HG03103 (cell line): ENCODE data around the gene OLR1.
"Not testable (repeated sequence)": the region's sequence is repeated elsewhere in the genome, so short reads cannot be mapped to it uniquely, and the experiment has no call there.

ENCODE experiments used
- ATAC-seq: cut with Tn5 transposase; IDR thresholded peaks from one replicate; pipeline ENCODE4 v1.9.1; 2021; ENCODE audit warnings: low read depth; ENCODE audit not compliant: unreplicated experiment

OLR1 gene

GRCh38 chr12:10171973-10172728 is at the start of gene OLR1:
Gene OLR1 (minus strand): TSS chr12:10172132. CDS start chr12:10172077, 55 bp downstream.
- no peak for ATAC-seq

DNA sequence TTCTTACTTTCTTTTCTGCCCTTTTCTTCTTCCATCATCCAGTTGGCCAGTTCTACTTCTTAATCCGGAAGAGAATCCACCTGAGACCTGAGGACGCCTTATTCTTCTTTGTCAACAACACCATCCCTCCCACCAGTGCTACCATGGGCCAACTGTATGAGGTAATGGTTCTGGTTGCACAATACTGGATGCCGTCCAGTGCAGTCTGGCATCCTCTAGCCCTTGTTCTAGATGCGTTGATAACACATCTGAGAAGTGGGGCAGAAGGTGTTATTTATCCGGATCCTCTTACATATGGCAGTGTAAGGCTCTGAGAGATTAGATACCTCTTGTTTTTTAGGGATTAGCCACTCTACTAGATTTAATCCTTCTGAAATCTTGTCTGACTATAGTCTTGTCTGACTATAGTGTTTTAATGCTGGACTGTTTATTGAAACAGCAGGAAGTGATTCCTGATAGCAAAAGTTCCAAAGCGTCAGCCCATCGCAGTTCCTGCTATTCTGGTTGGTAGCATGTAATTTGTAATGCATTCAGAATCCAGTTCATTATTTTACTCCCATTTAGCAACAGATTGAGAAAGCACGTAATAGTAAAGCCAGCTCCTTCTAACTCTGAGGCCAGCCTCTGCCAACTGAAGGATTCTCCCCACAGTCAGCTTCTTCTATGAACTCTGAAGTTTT is 48.6 kb upstream of the OLR1 start:
- ATAC-seq, result no peak

GRCh38 chr12:10218021-10218420 is 46.1 kb upstream of the OLR1 start:
- no peak for ATAC-seq

DNA sequence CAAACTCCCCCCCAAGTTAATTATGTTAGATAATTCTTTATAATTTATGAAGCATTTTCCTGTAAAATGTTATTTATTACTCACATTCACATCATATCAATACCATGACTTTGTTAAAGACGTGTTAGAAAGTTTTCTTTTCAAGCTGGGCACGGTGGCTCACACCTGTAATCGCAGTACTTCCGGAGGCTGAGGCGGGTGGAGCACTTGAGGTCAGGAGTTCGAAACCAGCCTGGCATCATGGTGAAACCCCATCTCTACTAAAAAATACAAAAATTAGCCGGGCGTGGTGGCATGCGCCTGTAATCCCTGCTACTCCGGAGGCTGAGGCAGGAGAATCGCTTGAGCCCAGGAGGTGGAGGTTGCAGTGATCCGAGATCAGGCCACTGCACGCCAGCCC is 44.0 kb upstream of the OLR1 start:
- not testable (repeated sequence) for ATAC-seq

- ATAC-seq, result no peak
These were observed 43.5 kb upstream of the OLR1 start for GRCh38 chr12:10215436-10215835.

- ATAC-seq, result no peak
These were observed 42.9 kb upstream of the OLR1 start for GRCh38 chr12:10214895-10215267.

- no peak for ATAC-seq
These were observed 42.4 kb upstream of the OLR1 start for GRCh38 chr12:10214136-10214894.

DNA sequence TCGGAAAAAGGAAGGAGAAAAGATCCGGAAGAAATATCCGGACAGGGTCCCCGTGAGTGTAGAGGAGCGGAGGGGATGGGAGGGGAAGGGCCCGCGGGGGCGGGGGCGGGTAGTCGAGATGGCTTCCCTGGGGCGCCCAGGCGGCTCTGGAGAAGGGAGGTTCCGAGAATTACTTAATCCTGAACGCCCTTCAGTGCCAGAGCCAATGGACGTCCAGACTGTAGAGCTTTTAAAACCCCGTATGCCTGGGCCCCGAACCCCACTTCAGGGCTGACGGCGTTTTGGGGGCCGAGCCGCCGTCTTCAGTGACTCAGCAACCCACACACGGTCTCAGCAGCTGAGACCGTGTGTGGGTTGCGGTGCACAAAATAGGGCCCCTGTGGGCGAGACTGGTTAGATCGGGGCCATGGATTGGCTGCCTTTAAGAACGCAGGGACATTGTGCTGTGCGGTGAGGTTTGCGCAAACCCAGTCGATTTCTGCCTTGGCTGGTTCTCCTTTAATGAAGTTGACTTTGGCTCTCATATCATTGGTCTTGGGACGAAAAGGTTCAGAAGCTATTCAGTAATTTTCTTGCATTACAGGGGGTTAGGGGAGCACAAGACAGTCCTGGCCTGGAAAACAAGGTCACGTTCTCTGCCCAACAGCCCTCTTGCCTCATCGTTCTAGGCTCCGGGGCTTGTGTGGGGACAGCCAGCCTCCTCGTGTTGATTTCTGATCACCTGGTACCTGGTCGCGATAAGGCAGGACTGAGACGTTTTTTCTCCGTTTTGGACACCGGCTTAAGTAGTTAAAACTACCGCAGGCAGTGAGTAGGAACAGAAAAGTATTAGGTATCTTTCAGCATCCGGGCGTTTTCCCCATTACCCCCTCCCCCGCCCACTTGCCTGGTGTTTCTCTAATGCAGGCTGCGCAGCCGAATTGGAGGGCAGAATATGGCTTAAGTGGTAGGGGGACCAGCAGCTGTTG is 41.5 kb upstream of the OLR1 start:
- ATAC-seq, result peak; percentile 35

- peak; percentile 50 for ATAC-seq
These were observed 40.8 kb upstream of the OLR1 start, which contains the start of gene GABARAPL1 for GRCh38 chr12:10212739-10213131. Gene GABARAPL1 (plus strand): TSS chr12:10212877. CDS start chr12:10213130, 253 bp downstream.

- ATAC-seq, result no peak
These were observed 40.2 kb upstream of the OLR1 start for GRCh38 chr12:10211940-10212738.

DNA sequence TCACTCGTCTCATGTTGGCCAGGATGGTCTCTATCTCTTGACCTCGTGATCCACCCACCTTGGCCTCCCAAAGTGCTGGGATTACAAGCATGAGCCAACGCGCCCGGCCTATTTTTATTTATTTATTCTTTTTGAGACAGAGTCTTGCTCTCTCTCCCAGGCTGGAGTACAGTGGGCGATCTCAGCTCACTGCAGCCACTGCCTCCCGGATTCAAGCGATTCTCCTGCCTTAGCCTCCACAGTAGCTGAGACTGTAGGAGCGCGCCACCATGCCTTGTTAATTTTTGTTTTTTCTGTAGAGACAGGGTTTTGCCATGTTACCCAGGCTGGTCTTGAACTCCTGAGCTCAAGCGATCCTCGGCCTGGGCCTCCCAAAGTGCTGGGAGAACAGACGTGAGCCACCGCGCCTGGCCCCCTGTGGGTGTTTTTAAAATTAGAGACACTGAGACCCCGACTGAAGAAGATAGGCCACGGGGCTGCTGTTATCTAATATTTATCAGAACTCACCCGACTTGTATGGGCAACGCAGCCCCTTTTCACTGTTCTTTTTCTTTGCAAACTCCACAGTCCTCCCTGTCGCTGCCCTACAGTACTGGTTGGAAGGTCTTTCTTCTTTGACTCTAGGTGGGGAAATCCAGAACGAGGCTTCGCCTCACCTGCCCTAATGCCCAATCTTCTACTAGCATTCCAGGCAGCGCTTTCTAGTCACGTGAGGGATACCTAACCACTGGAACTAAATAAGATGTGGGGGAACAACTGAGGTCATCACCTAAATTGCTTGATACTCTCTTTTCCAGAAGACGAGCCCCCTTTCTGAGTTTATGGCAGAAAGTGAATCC is 39.4 kb upstream of the OLR1 start:
- ATAC-seq, result no peak

DNA sequence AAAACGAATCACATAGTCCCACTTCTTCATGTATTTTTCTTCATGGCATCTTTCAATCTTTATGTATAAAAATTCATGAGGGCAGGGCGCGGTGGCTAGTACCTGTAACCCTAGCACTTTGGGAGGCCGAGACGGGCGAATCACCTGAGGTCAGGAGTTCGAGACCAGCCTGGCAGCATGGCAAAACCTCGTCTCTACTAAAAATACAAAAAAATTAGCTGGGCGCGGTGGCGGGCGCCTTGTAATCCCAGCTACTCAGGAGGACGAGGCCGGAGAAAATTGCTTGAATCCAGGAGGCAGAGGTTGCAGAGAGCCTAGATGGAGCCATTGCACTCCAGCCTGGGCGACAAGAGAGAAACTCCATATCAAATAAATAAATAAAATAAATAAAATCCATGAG is 38.3 kb upstream of the OLR1 start:
- no peak for ATAC-seq

DNA sequence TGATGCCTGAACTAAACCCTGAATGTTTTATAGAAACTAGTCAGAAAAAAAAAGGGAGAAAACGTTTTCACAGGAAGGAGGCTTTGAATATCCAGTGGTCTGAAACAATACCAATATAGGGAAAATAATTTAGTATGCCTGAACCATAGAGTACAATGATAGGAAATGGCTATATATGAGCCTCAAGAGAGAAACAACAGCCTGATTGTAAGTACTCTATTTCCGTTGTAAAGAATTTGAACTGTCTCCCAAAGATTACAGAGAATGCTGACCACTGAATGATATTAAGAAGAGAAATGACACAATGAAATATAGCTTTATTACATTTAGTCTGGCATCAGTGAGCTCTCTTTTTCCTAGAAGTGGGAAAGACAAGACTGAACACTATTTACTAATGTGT is 35.2 kb upstream of the OLR1 start:
- no peak for ATAC-seq

DNA sequence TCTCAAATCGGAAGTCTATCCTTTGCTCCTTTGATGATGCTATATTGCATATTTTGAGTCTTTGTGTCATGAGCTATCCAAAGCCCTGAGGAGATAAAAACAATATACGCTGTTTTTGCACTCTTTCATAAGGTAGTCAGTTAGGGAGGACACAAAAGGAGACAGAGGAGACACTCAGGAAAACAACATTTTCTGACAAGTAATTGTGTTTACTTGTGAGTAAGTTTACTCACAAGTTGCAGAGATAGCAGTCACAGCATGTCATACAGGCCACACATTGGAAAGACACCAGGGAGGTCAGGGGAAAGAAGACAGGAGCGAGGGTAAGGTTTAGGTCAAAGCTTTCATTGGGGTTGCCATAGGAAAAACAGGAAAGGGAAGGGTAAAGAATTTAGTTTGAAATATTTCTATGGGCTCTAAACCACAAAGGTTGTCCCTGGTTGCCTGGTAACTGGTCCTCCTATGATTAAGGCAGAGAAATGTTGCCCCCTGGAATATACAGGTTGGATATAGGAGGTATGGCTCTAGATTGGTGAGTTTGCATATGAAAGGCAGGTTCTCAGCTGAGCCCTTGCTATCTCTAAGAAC is 33.4 kb upstream of the OLR1 start:
- ATAC-seq, result no peak

DNA sequence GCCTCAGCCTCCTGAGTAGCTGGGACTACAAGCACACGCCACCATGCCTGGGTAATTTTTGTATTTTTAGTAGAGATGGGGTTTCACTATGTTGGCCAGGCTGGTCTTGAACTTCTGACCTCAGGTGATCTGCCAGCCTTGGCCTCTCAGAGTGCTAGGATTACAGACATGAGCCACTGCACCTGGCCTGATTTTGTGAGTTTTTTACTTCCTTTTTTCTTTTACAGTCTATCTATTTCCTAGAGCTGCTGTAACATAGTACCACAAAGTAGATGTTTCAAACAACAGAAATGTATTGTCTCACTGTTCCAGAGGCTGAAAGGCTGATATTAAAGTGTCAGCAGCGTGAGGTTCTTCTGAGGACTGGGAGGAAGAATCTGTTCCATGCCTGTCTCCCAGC is 32.6 kb upstream of the OLR1 start:
- ATAC-seq, result not testable (repeated sequence)

GRCh38 chr12:10197879-10198278 is 25.9 kb upstream of the OLR1 start:
- no peak for ATAC-seq

DNA sequence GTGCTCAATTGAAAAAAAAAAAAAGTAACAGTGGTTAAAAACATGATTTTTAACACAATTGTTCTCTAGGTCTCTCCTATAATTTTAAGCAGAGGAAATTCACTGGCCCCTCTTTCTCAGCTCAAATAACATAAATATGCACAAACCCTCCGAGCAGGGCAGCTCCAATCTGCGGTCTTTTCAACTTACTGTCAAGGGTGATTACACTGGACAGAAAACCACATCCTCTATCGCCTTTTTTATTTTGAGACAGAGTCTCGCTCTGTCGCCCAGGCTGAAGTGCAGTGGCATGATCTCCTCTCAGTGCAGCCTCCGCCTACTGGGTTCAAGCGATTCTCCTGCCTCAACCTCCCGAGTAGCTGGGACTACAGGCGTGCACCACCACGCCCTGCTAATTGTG is 24.3 kb upstream of the OLR1 start:
- no peak for ATAC-seq

DNA sequence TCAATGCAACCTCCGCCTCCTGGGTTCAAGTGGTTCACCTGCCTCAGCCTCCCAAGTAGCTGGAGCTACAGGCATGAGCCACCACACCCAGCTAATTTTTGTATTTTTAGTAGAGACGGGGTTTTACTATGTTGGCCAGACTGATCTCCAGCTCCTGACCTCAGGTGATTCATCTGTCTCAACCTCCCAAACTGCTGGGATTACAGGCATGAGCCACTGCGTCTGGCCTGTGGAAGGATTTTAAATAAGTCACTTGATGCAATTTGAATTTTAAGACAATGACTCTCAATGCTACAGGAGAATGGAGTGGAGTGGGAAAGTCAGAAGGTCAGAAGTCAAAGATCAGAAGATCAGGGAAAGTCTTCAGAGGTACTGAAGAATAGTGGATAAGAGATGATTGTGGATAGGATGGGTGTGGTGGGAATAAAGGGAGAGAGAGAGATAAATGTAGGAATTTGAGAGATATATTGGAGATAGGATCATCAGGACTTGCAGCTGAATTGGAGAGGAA is 22.3 kb upstream of the OLR1 start:
- ATAC-seq, result no peak
